Neural cell (in vitro differentiated cells): ENCODE measurements around the gene KIAA0753.

Experiments
- EP300 ChIP-seq: fragments of 450-650 bp; conservative IDR thresholded peaks from 2 replicates; pipeline ENCODE4 v1.6.1; 2014; ENCODE audit warnings: antibody characterized with exemption, mild to moderate bottlenecking, moderate library complexity; ENCODE audit not compliant: poor library complexity, severe bottlenecking
- EZH2 ChIP-seq: fragments of 200-600, 300-800 bp; shearing (Covaris generic), sonication (generic); IDR thresholded peaks from 2 replicates; pipeline ENCODE4 v1.6.1; 2014; ENCODE audit warnings: antibody characterized with exemption, low read length, borderline replicate concordance, mild to moderate bottlenecking; ENCODE audit not compliant: insufficient read depth, poor library complexity, severe bottlenecking
- MXI1 ChIP-seq: fragments of 450-650 bp; conservative IDR thresholded peaks from 2 replicates; pipeline ENCODE4 v1.6.1; 2014; ENCODE audit warnings: antibody characterized with exemption, mild to moderate bottlenecking; ENCODE audit not compliant: poor library complexity, severe bottlenecking
- POLR2AphosphoS5 ChIP-seq: IDR thresholded peaks from 2 replicates; pipeline ENCODE4 v1.6.1; 2012
- RAD21 ChIP-seq: fragments of 450-650 bp; conservative IDR thresholded peaks from 2 replicates; pipeline ENCODE4 v1.6.1; 2014; ENCODE audit warnings: antibody characterized with exemption, mild to moderate bottlenecking, moderate library complexity
- REST ChIP-seq: IDR thresholded peaks from 2 replicates; pipeline ENCODE4 v1.6.1; 2012; ENCODE audit warnings: borderline replicate concordance
- SMC3 ChIP-seq: fragments of 450-650 bp; conservative IDR thresholded peaks from 2 replicates; pipeline ENCODE4 v1.6.1; 2014; ENCODE audit warnings: antibody characterized with exemption, mild to moderate bottlenecking, moderate library complexity; ENCODE audit not compliant: poor library complexity
- TAF1 ChIP-seq: IDR thresholded peaks from 2 replicates; pipeline ENCODE4 v1.6.1; 2012; ENCODE audit warnings: low read depth
- TF ChIP-seq, protein P1 (sequence below): fragments of 450-650 bp; IDR thresholded peaks from 2 replicates; pipeline ENCODE4 v1.5.1; 2014; ENCODE audit warnings: antibody characterized with exemption, mild to moderate bottlenecking, moderate library complexity; ENCODE audit not compliant: poor library complexity, severe bottlenecking

DNA sequence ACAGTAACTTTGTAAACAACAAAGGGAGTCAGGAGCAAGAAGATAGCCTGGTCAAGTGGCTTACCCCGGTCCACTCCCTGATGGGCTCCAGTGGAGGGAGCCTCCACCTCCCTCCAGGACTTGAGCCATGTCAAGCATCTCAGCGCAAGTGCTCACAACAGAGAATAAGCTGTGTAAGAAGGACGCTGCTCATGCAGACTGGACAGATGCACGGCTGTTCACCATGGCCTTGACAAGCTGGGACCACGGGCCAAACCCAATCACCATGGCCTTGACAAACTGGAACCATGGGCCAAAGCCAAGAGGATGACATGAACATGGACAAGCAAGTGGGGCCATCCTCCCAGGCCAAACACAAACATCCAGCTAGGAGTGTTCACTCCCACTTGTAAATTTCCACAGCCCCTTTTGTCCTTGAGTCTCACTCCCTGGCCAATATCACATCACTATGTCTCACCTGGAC is 80.7 kb downstream of the KIAA0753 start:
- TF ChIP-seq, protein P1, sequence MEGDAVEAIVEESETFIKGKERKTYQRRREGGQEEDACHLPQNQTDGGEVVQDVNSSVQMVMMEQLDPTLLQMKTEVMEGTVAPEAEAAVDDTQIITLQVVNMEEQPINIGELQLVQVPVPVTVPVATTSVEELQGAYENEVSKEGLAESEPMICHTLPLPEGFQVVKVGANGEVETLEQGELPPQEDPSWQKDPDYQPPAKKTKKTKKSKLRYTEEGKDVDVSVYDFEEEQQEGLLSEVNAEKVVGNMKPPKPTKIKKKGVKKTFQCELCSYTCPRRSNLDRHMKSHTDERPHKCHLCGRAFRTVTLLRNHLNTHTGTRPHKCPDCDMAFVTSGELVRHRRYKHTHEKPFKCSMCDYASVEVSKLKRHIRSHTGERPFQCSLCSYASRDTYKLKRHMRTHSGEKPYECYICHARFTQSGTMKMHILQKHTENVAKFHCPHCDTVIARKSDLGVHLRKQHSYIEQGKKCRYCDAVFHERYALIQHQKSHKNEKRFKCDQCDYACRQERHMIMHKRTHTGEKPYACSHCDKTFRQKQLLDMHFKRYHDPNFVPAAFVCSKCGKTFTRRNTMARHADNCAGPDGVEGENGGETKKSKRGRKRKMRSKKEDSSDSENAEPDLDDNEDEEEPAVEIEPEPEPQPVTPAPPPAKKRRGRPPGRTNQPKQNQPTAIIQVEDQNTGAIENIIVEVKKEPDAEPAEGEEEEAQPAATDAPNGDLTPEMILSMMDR, result no peak
- no peak for TF ChIP-seq EP300
- TF ChIP-seq EZH2, result no peak
- TF ChIP-seq RAD21, result no peak
- no peak for TF ChIP-seq REST
- no peak for TF ChIP-seq POLR2AphosphoS5
- no peak for TF ChIP-seq SMC3
- no peak for TF ChIP-seq MXI1
- no peak for TF ChIP-seq TAF1
